Lower lobe of right lung (tissue), 2 donors: ENCODE data around the gene FLRT1. TPM values are rescaled to one million over a fixed set of nuclear protein-coding genes. Genes with fewer than 3 reads are reported as not detected.
A peak's percentile ranks its signal among the peaks of the same experiment; 100 is the strongest.

Experiments used
- ATAC-seq, 2 donors: fragments of 200-7000 bp; cut with Tn5 transposase; one replicate each; pipeline ENCODE4 v1.9.1; 2020 to 2022; ENCODE audit warnings: mild to moderate bottlenecking in 2 of 2, moderate library complexity in 2 of 2
- DNase-seq: peaks from one replicate; pipeline ENCODE4 v3.0.0-alpha.2; 2020
- H3K27ac ChIP-seq: fragments of 200-600 bp; one replicate; pipeline ENCODE4 v1.8.0; 2022
- H3K27me3 ChIP-seq: fragments of 200-600 bp; one replicate; pipeline ENCODE4 v1.8.0; 2022; ENCODE audit warnings: low read depth
- H3K36me3 ChIP-seq: fragments of 200-600 bp; one replicate; pipeline ENCODE4 v1.8.0; 2022; ENCODE audit warnings: mild to moderate bottlenecking
- H3K4me1 ChIP-seq: fragments of 200-600 bp; one replicate; pipeline ENCODE4 v1.8.0; 2022
- H3K4me3 ChIP-seq: fragments of 200-600 bp; one replicate; pipeline ENCODE4 v1.8.0; 2022; ENCODE audit warnings: mild to moderate bottlenecking
- H3K9me3 ChIP-seq: fragments of 200-600 bp; one replicate; pipeline ENCODE4 v1.8.0; 2022
- CTCF ChIP-seq: fragments of 200-600 bp; IDR thresholded peaks from one replicate; pipeline ENCODE4 v1.8.0; 2022; ENCODE audit warnings: antibody characterized with exemption, mild to moderate bottlenecking
- intact Hi-C: fragments of 100-400 bp; cut with DNase I; formaldehyde crosslinking; loops from one replicate; pipeline ENCODE4 v1.11.0; 2022
- total RNA-seq: library from RNA; stranded (reverse); fragmentation: NEBNext Ultra II Directional; extraction: Animal tissue kit (Norgen Biotek cat#: 25700); gene quantifications from one replicate; pipeline ENCODE4 v1.2.1, GENCODE V29; 2021
- donor health status: DM: no; HTN: yes; CAD: no; lungs with severe emphysema.

Gene FLRT1
- total RNA-seq, 1 donor from 2014 or later = not detected

DNA sequence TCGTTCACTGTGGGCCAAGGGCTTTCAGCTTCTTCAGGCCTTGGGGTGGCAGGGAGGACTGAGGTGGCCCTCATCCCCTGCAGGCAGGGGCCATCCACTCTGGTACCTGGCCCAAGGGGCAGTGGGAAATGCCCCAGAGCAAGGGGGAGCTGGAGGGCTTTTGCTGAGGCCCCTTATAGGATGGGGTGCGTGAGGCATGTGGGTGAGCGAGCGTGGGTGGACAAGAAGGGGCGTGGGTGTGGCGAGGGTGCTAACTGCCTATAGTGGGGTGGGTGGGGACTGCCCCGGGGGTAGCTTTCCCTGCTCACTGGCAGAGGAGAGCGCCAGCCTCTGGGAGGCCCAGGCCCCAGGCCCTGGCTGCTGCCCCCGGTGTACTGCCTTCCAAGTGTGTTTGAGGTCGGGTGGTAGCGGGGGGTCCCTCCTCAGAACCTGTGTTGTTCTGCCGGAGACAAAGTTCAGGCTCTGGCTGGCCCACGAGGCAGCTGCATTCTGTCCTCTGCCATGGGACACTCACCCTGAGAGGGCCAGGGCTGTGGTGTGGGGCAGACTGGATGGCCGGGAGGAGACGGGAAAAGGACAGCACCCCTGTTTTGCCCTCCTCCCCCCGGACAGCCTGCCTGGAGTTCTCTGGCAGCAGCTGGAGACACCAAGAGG is 3.4 kb downstream of the FLRT1 start:
- no peak for ATAC-seq
- intact Hi-C loops = no loop called here

GRCh38 chr11:64040684-64041322 is 5.1 kb downstream of the FLRT1 start:
- intact Hi-C loops = no loop called here
- H3K36me3 ChIP-seq = no peaks in the 10 kb centered on the region
- peak; percentile 39 for TF ChIP-seq CTCF
- DNase-seq = no peak
- no peaks in the 10 kb centered on the region for H3K9me3 ChIP-seq
- peaks cover 11% of the 10 kb centered on the region for H3K4me1 ChIP-seq
- no peak overlapping the region for H3K4me3 ChIP-seq
- H3K27me3 ChIP-seq = peaks cover 22% of the 10 kb centered on the region
- H3K27ac ChIP-seq = no peak overlapping the region
- ATAC-seq = peak; percentile 33 to 44

More for the DNA sequence above, 3.4 kb downstream of the FLRT1 start:
- TF ChIP-seq CTCF = no peak
- Histone ChIP-seq H3K36me3 (no peaks in the 10 kb centered on the region), H3K27ac (no peak overlapping the region), H3K27me3 (peaks cover 34% of the 10 kb centered on the region), H3K4me1 (peaks cover 17% of the 10 kb centered on the region), H3K9me3 (no peaks in the 10 kb centered on the region), H3K4me3 (no peak overlapping the region)
- DNase-seq = no peak

GRCh38 chr11:64041846-64042245 is 6.1 kb downstream of the FLRT1 start:
- ATAC-seq = no peak
- Histone ChIP-seq H3K4me3 (no peak overlapping the region), H3K27ac (no peak overlapping the region), H3K36me3 (no peaks in the 10 kb centered on the region), H3K27me3 (peaks cover 11% of the 10 kb centered on the region), H3K4me1 (peaks cover 1% of the 10 kb centered on the region), H3K9me3 (no peaks in the 10 kb centered on the region)
- intact Hi-C loops = no loop called here
- TF ChIP-seq CTCF = no peak
- DNase-seq = no peak

GRCh38 chr11:64042301-64042700 is 6.6 kb downstream of the FLRT1 start:
- no peak for TF ChIP-seq CTCF
- Histone ChIP-seq H3K27ac (no peak overlapping the region), H3K4me1 (no peaks in the 10 kb centered on the region), H3K9me3 (no peaks in the 10 kb centered on the region), H3K36me3 (no peaks in the 10 kb centered on the region), H3K27me3 (peaks cover 7% of the 10 kb centered on the region), H3K4me3 (no peak overlapping the region)
- intact Hi-C loops = no loop called here
- no peak for ATAC-seq
- DNase-seq = no peak

DNA sequence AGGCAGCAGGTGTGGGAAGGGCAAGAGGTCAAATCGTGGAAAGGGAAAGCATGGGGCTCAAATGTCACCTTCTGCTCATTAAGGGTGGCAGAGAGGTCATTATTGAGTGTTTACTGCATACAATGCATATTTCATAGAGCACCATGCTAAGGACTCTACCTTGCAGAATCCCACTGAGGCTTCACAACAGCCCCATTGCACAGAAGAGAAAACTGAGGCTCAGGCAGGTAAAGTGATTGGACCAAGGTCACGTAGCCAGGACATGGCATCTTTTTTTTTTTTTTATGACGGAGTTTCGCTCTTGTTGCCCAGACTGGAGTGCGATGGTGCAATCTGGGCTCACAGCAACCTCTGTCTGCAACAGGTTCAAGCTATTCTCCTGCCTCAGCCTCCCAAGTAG is 7.8 kb downstream of the FLRT1 start:
- intact Hi-C loops = no loop called here
- no peaks in the 10 kb centered on the region for H3K9me3 ChIP-seq

More for the DNA sequence above, 7.8 kb downstream of the FLRT1 start:
- Histone ChIP-seq H3K4me1 (no peaks in the 10 kb centered on the region), H3K36me3 (no peaks in the 10 kb centered on the region), H3K27me3 (no peaks in the 10 kb centered on the region), H3K4me3 (no peak overlapping the region), H3K27ac (no peak overlapping the region)
- ATAC-seq (no peak), DNase-seq (no peak)
- no peak for TF ChIP-seq CTCF
